SU-DHL-6 (cell line): Measurements from ENCODE around the gene ETV3L.
"Not testable (repeated sequence)": the region's sequence is repeated elsewhere in the genome, so short reads cannot be mapped to it uniquely, and the experiment has no call there.

Experiments used
- H2AFZ ChIP-seq: fragments of 200-600 bp; sonication (generic); 2 replicates; pipeline ENCODE4 v1.6.1; 2014; ENCODE audit warnings: low read depth, mild to moderate bottlenecking, moderate library complexity, mixed read lengths, antibody characterized with exemption, low read length; ENCODE audit not compliant: severe bottlenecking
- H3F3A ChIP-seq: fragments of 200-600 bp; shearing (Covaris generic); 2 replicates; pipeline ENCODE4 v1.6.0; 2016; ENCODE audit warnings: antibody characterized with exemption, mild to moderate bottlenecking; ENCODE audit not compliant: insufficient read depth
- H3K27ac ChIP-seq: fragments of 200-600 bp; sonication (generic); 2 replicates; pipeline ENCODE4 v1.5.1; 2016; ENCODE audit warnings: low read depth, mild to moderate bottlenecking, low read length, moderate library complexity, mixed read lengths
- H3K27me3 ChIP-seq: fragments of 200-600 bp; sonication (generic), shearing (Covaris generic); 2 replicates; pipeline ENCODE4 v1.6.0; 2014; ENCODE audit warnings: mild to moderate bottlenecking, low read length
- H3K36me3 ChIP-seq: fragments of 200-600 bp; sonication (generic); 2 replicates; pipeline ENCODE4 v1.6.1; 2014; ENCODE audit warnings: mild to moderate bottlenecking, low read length, mixed read lengths
- H3K4me2 ChIP-seq: fragments of 300-600, 200-600 bp; shearing (Covaris generic), sonication (generic); 2 replicates; pipeline ENCODE4 v1.6.0; 2014; ENCODE audit warnings: low read length, low read depth, mild to moderate bottlenecking; ENCODE audit not compliant: poor library complexity, severe bottlenecking
- H3K4me3 ChIP-seq: fragments of 200-600 bp; sonication (generic); 2 replicates; pipeline ENCODE4 v1.5.1; 2014; ENCODE audit warnings: antibody characterized with exemption, low read length, mild to moderate bottlenecking, mixed read lengths; ENCODE audit not compliant: insufficient read depth, poor library complexity, severe bottlenecking
- H3K79me2 ChIP-seq: fragments of 200-600 bp; sonication (generic); 2 replicates; pipeline ENCODE4 v1.6.1; 2014; ENCODE audit warnings: mild to moderate bottlenecking, low read length, moderate library complexity; ENCODE audit not compliant: insufficient read depth
- H3K9ac ChIP-seq: fragments of 200-600 bp; sonication (generic); 2 replicates; pipeline ENCODE4 v1.7.0; 2014; ENCODE audit warnings: mild to moderate bottlenecking, low read length
- H3K9me2 ChIP-seq: fragments of 200-600 bp; sonication (generic); replicated peaks from 2 replicates; pipeline ENCODE4 v1.6.1; 2014; ENCODE audit warnings: low read length; ENCODE audit not compliant: insufficient read depth
- H3K9me3 ChIP-seq: fragments of 200-600 bp; sonication (generic); 2 replicates; pipeline ENCODE4 v1.6.1; 2014; ENCODE audit warnings: low read length, mixed read lengths; ENCODE audit not compliant: insufficient read depth
- H4K20me1 ChIP-seq: fragments of 200-600 bp; sonication (generic); 2 replicates; pipeline ENCODE4 v1.6.1; 2014; ENCODE audit warnings: low read depth, mild to moderate bottlenecking, antibody characterized with exemption, low read length, moderate library complexity, mixed read lengths
- CTCF ChIP-seq: fragments of 200-600 bp; sonication (generic); IDR thresholded peaks from one replicate; pipeline ENCODE4 v1.5.1; 2017; ENCODE audit warnings: antibody characterized with exemption, mild to moderate bottlenecking, low read length, moderate library complexity; ENCODE audit not compliant: insufficient read depth, poor library complexity, severe bottlenecking
- EZH2phosphoT487 ChIP-seq: fragments of 200-600 bp; sonication (generic), shearing (Covaris generic); conservative IDR thresholded peaks from 2 replicates; pipeline ENCODE4 v1.6.1; 2018; ENCODE audit warnings: mild to moderate bottlenecking, antibody characterized with exemption, low read length, moderate library complexity, mixed read lengths

Gene ETV3L

GRCh38 chr1:157056269-157056668 lies 43.3 kb downstream of the ETV3L start:
- Histone ChIP-seq H3K4me3 (no peak overlapping the region), H3K27me3 (no peaks in the 10 kb centered on the region), H3K79me2 (no peaks in the 10 kb centered on the region), H3K36me3 (no peaks in the 10 kb centered on the region), H2AFZ (no peak overlapping the region), H3K27ac (no peak overlapping the region), H3K4me2 (no peak overlapping the region), H3K9ac (no peak overlapping the region), H3K9me2 (no peaks in the 10 kb centered on the region), H3F3A (no peaks in the 10 kb centered on the region), H4K20me1 (no peaks in the 10 kb centered on the region), H3K9me3 (no peaks in the 10 kb centered on the region)
- TF ChIP-seq CTCF: no peak
- no peak for TF ChIP-seq EZH2phosphoT487

GRCh38 chr1:157055729-157056128 lies 43.9 kb downstream of the ETV3L start:
- not testable (repeated sequence) for H3K4me3 ChIP-seq, H3K79me2 ChIP-seq, H4K20me1 ChIP-seq, H2AFZ ChIP-seq, H3K36me3 ChIP-seq, H3F3A ChIP-seq, H3K4me2 ChIP-seq, H3K27me3 ChIP-seq, H3K27ac ChIP-seq, H3K9me3 ChIP-seq, H3K9ac ChIP-seq, H3K9me2 ChIP-seq

GRCh38 chr1:157050836-157051235 lies 48.8 kb downstream of the ETV3L start:
- no peaks in the 10 kb centered on the region for H3F3A ChIP-seq
- no peaks in the 10 kb centered on the region for H3K27me3 ChIP-seq
- no peaks in the 10 kb centered on the region for H3K9me2 ChIP-seq
- TF ChIP-seq CTCF (no peak), EZH2phosphoT487 (no peak)
- no peak overlapping the region for H3K4me2 ChIP-seq
- H3K4me3 ChIP-seq: no peak overlapping the region
- no peaks in the 10 kb centered on the region for H4K20me1 ChIP-seq
- H3K79me2 ChIP-seq: no peaks in the 10 kb centered on the region
- no peak overlapping the region for H2AFZ ChIP-seq
- no peak overlapping the region for H3K9ac ChIP-seq
- H3K9me3 ChIP-seq: no peaks in the 10 kb centered on the region
- no peak overlapping the region for H3K27ac ChIP-seq
- H3K36me3 ChIP-seq: no peaks in the 10 kb centered on the region

GRCh38 chr1:157047062-157047410 lies 52.6 kb downstream of the ETV3L start:
- Histone ChIP-seq H4K20me1 (no peaks in the 10 kb centered on the region), H3K4me2 (no peak overlapping the region), H3K9me2 (no peaks in the 10 kb centered on the region), H2AFZ (no peak overlapping the region), H3K9ac (no peak overlapping the region), H3K4me3 (no peak overlapping the region), H3K79me2 (no peaks in the 10 kb centered on the region), H3K36me3 (no peaks in the 10 kb centered on the region), H3F3A (no peaks in the 10 kb centered on the region), H3K27ac (no peak overlapping the region), H3K27me3 (no peaks in the 10 kb centered on the region), H3K9me3 (no peaks in the 10 kb centered on the region)
- no peak for TF ChIP-seq CTCF
- TF ChIP-seq EZH2phosphoT487: no peak
